ENCODE measurements around the gene GPD1L. TPM values are rescaled to one million over a fixed set of nuclear protein-coding genes. Genes with fewer than 3 reads are reported as not detected.
A peak's percentile ranks its signal among the peaks of the same experiment; 100 is the strongest.

Gene GPD1L
- total and polyA plus RNA-seq, 2 donors (not counting 1 experiment from before 2014, with no cell fraction given), result 4.7 to 9.3 TPM

DNA sequence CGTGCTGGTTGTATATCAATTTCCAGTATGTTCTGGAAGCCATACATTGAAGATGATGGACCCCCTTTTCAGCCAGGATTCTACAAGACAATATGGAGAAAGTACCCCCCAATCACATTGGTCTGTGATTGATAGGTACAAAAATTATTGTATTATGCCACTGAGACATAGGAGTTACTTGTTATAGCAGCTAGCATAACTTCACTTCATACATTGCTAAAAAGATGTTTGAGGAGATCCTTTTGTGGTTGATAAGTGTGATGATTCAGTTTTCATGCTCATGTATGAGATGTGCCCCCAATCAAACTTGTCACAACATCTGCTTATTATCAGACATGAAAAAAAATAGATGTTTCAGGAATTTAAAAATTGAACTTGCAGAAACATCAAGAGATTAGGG is 66.0 kb downstream of the GPD1L start:
- H4K20me1 ChIP-seq (ENCODE audit: control insufficient read depth, insufficient read depth, low read length, poor library complexity, severe bottlenecking), result no peaks in the 10 kb centered on the region
- no peak overlapping the region for H3K9ac ChIP-seq (ENCODE audit: low read length)
- POLR2A ChIA-PET, result no interaction called here
- no CpG with 5 or more reads among the region's 1 CpG for WGBS (ENCODE audit: insufficient coverage)
- Mint-ChIP-seq H3K9me3 (ENCODE audit: insufficient read depth) (no peaks in the 10 kb centered on the region), H3K27me3 (peaks cover 3% of the 10 kb centered on the region), H3K27ac (no peak overlapping the region), H3K4me1 (peaks cover 6% of the 10 kb centered on the region), H3K4me3 (no peak overlapping the region)
- TF ChIP-seq EZH2 (IDR thresholded peaks at IDR 0.05; ENCODE audit: borderline replicate concordance, insufficient read depth, low read depth, low read length, poor library complexity, severe bottlenecking), result no peak
- peaks cover 4 to 8% (median 7%) of the 10 kb centered on the region in 3 donors for H3K9me3 ChIP-seq (ENCODE audit: control extremely low read depth in 1 of 3, control insufficient read depth in 2 of 3, insufficient read depth in 1 of 3, low read length in 2 of 3)
- DNase-seq, result no peak
- H2AFZ ChIP-seq (ENCODE audit: insufficient read depth, low read depth, low read length, poor library complexity, severe bottlenecking), result no peak overlapping the region
- CTCF ChIA-PET, result no interaction called here
- no peak overlapping the region for H3K4me2 ChIP-seq (replicated peaks; ENCODE audit: low read depth, low read length, poor library complexity, severe bottlenecking)
- no peaks in the 10 kb centered on the region for H3K79me2 ChIP-seq (ENCODE audit: control insufficient read depth, insufficient read depth, low read length)
- H3K4me1 ChIP-seq (ENCODE audit: control insufficient read depth in 2 of 2, insufficient read depth in 2 of 2, low read length in 2 of 2), result peaks cover under 1 to 5% of the 10 kb centered on the region in 2 donors
- no peak overlapping the region for H3K27ac ChIP-seq (ENCODE audit: low read length in 2 of 2)
- ATAC-seq (ENCODE audit: low read depth), result no peak
- no peak overlapping the region for H3K4me3 ChIP-seq (ENCODE audit: control extremely low read depth in 1 of 5, extremely low read depth in 1 of 5, insufficient read depth in 1 of 5, low read depth in 2 of 5, low read length in 4 of 5)
- peaks cover 0 to 3% (median 0%) of the 10 kb centered on the region in 4 experiments for H3K27me3 ChIP-seq (replicated peaks in 1 of 4; ENCODE audit: control extremely low read depth in 1 of 4, control insufficient read depth in 3 of 4, insufficient read depth in 4 of 4, low read length in 3 of 4)
- intact Hi-C loops (cut with micrococcal nuclease), result no loop called here
- no peaks in the 10 kb centered on the region for H3K36me3 ChIP-seq (replicated peaks in 1 of 2; ENCODE audit: control extremely low read depth in 1 of 2, control insufficient read depth in 1 of 2, extremely low read depth in 1 of 2, insufficient read depth in 2 of 2, low read length in 1 of 2)

DNA sequence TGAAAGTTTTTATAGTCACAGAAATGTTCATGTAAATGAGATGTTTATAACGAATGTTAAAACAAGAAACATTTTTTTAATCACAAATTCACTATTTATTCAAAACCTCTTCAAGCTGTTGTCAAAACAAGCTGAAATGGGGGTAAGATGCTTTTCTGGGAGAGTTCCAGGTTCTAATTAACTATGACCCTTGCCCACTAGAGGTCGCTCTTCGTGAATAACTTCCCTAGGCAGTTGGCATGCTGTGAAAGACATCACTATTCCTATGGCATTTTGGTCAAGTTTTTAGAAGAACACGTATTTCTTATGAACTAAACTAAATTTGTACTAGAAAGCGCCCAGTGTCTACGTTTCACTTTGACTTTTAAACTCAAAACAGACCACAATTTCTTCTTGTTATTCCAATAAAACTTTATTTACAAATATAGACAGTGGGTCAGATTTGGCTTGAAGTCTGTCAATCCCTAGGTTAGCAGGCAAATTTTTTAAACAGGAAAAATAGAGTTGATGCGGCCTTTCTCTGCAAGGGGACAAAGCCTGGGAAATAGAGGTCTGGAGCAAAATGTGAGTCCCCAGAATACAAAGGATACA is 69.3 kb downstream of the GPD1L start:
- WGBS (ENCODE audit: insufficient coverage), result 30% methylated on average over 3 of the region's 7 CpGs
- Mint-ChIP-seq H3K4me3 (no peak overlapping the region), H3K9me3 (ENCODE audit: insufficient read depth) (no peaks in the 10 kb centered on the region), H3K27me3 (peaks cover 12% of the 10 kb centered on the region), H3K4me1 (peaks cover 12% of the 10 kb centered on the region), H3K27ac (no peak overlapping the region)
- Histone ChIP-seq H3K4me1 (ENCODE audit: control insufficient read depth in 2 of 2, insufficient read depth in 2 of 2, low read length in 2 of 2) (peaks cover 4 to 10% of the 10 kb centered on the region in 2 donors), H3K36me3 (replicated peaks in 1 of 2; ENCODE audit: control extremely low read depth in 1 of 2, control insufficient read depth in 1 of 2, extremely low read depth in 1 of 2, insufficient read depth in 2 of 2, low read length in 1 of 2) (no peaks in the 10 kb centered on the region), H4K20me1 (ENCODE audit: control insufficient read depth, insufficient read depth, low read length, poor library complexity, severe bottlenecking) (no peaks in the 10 kb centered on the region), H3K9me3 (ENCODE audit: control extremely low read depth in 1 of 3, control insufficient read depth in 2 of 3, insufficient read depth in 1 of 3, low read length in 2 of 3) (peaks cover 4 to 8% (median 6%) of the 10 kb centered on the region in 3 donors), H3K27ac (ENCODE audit: low read length in 2 of 2) (no peak overlapping the region), H3K9ac (ENCODE audit: low read length) (no peak overlapping the region), H3K4me2 (replicated peaks; ENCODE audit: low read depth, low read length, poor library complexity, severe bottlenecking) (no peak overlapping the region), H3K4me3 (ENCODE audit: control extremely low read depth in 1 of 5, extremely low read depth in 1 of 5, insufficient read depth in 1 of 5, low read depth in 2 of 5, low read length in 4 of 5) (no peak overlapping the region), H3K27me3 (replicated peaks in 1 of 4; ENCODE audit: control extremely low read depth in 1 of 4, control insufficient read depth in 3 of 4, insufficient read depth in 4 of 4, low read length in 3 of 4) (peaks cover 0 to 7% (median 0%) of the 10 kb centered on the region in 4 experiments), H2AFZ (ENCODE audit: insufficient read depth, low read depth, low read length, poor library complexity, severe bottlenecking) (no peak overlapping the region), H3K79me2 (ENCODE audit: control insufficient read depth, insufficient read depth, low read length) (no peaks in the 10 kb centered on the region)
- ATAC-seq (ENCODE audit: low read depth), result no peak
- intact Hi-C loops (cut with micrococcal nuclease), result loop anchor here (2.0 to 5.0 kb wide), 5 partner anchors 62 to 757 kb away; partner anchors contain the start of gene CMTM8
- ChIA-PET POLR2A (no interaction called here), CTCF (interaction anchor here (0.6 to 3.3 kb wide), 16 partner anchors 11 to 526 kb away, joined by 3 to 15 read pairs (median 3); no protein-coding TSS in a partner anchor)
- TF ChIP-seq EZH2 (IDR thresholded peaks at IDR 0.05; ENCODE audit: borderline replicate concordance, insufficient read depth, low read depth, low read length, poor library complexity, severe bottlenecking), result no peak
- TF ChIP-seq, protein P1, sequence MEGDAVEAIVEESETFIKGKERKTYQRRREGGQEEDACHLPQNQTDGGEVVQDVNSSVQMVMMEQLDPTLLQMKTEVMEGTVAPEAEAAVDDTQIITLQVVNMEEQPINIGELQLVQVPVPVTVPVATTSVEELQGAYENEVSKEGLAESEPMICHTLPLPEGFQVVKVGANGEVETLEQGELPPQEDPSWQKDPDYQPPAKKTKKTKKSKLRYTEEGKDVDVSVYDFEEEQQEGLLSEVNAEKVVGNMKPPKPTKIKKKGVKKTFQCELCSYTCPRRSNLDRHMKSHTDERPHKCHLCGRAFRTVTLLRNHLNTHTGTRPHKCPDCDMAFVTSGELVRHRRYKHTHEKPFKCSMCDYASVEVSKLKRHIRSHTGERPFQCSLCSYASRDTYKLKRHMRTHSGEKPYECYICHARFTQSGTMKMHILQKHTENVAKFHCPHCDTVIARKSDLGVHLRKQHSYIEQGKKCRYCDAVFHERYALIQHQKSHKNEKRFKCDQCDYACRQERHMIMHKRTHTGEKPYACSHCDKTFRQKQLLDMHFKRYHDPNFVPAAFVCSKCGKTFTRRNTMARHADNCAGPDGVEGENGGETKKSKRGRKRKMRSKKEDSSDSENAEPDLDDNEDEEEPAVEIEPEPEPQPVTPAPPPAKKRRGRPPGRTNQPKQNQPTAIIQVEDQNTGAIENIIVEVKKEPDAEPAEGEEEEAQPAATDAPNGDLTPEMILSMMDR (IDR thresholded peaks at IDR 0.05), result peak; percentile 82
- peak; percentile 64 for DNase-seq
